ENCODE results near the gene ASPDH.

The ASPDH gene

GRCh38 chr19:50512999-50513745, 541 bp downstream of the ASPDH start:
- DNase-seq: no peak

GRCh38 chr19:50512112-50512998, 1.4 kb downstream of the ASPDH start:
- DNase-seq: no peak

- DNase-seq: peak; percentile 96
Observed at GRCh38 chr19:50511069-50511822, 2.5 kb downstream of the ASPDH start, which contains the start of gene JOSD2. Gene JOSD2, minus strand, starts transcription at chr19:50511191. Its CDS starts 760 bp downstream, at chr19:50510431.

- DNase-seq: no peak
Observed at GRCh38 chr19:50510700-50511068, 3.0 kb downstream of the ASPDH start.

GRCh38 chr19:50510121-50510670, 3.5 kb downstream of the ASPDH start:
- no peak for DNase-seq

- no peak for DNase-seq
Observed at GRCh38 chr19:50509366-50509765, 4.3 kb downstream of the ASPDH start.

GRCh38 chr19:50508843-50509190, 4.9 kb downstream of the ASPDH start:
- DNase-seq: no peak

- no peak for DNase-seq
Observed at GRCh38 chr19:50507376-50507775, 6.3 kb downstream of the ASPDH start.

GRCh38 chr19:50506700-50507099, 7.0 kb downstream of the ASPDH start:
- DNase-seq: no peak

GRCh38 chr19:50505856-50506611, 7.7 kb downstream of the ASPDH start:
- no peak for DNase-seq

GRCh38 chr19:50501568-50502475, 11.9 kb downstream of the ASPDH start:
- no peak for DNase-seq

- no peak for DNase-seq
Observed at GRCh38 chr19:50501186-50501567, 12.5 kb downstream of the ASPDH start.

GRCh38 chr19:50500753-50501151, 13.0 kb downstream of the ASPDH start:
- no peak for DNase-seq

GRCh38 chr19:50500060-50500752, 13.5 kb downstream of the ASPDH start:
- no peak for DNase-seq

- DNase-seq: no peak
Observed at GRCh38 chr19:50498219-50499056, 15.3 kb downstream of the ASPDH start.

- no peak for DNase-seq
Observed at GRCh38 chr19:50497022-50497405, 16.7 kb downstream of the ASPDH start.

GRCh38 chr19:50496189-50497021, 17.3 kb downstream of the ASPDH start:
- no peak for DNase-seq

- no peak for DNase-seq
Observed at GRCh38 chr19:50495020-50495531, 18.6 kb downstream of the ASPDH start.

Data from activated CD4-positive, alpha-beta T cell treated with anti-CD3 and anti-CD28 coated beads, Interleukin-2, amount 50 U/mL, for 1 hour (primary cell).